C4-2B (cell line): Measurements from ENCODE around the gene PIK3CD.

Experiments used
- CTCF ChIP-seq: fragments of 450-650 bp; conservative IDR thresholded peaks from 2 replicates; pipeline ENCODE4 v1.5.1; 2017; ENCODE audit warnings: mild to moderate bottlenecking
- ZFX ChIP-seq: fragments of 450-650 bp; IDR thresholded peaks from 2 replicates; pipeline ENCODE4 v1.6.1; 2017

GRCh38 chr1:9689971-9690381, 38.4 kb downstream of the PIK3CD start:
- TF ChIP-seq CTCF, result no peak
- TF ChIP-seq ZFX, result no peak
